HG02943 (cell line): ENCODE results near the gene SRGN.
A peak's percentile ranks its signal among the peaks of the same experiment; 100 is the strongest.

Experiments used
- ATAC-seq: cut with Tn5 transposase; IDR thresholded peaks from one replicate; pipeline ENCODE4 v1.9.1; 2021; ENCODE audit warnings: mild to moderate bottlenecking, low read depth, moderate library complexity; ENCODE audit not compliant: unreplicated experiment

Gene SRGN

DNA sequence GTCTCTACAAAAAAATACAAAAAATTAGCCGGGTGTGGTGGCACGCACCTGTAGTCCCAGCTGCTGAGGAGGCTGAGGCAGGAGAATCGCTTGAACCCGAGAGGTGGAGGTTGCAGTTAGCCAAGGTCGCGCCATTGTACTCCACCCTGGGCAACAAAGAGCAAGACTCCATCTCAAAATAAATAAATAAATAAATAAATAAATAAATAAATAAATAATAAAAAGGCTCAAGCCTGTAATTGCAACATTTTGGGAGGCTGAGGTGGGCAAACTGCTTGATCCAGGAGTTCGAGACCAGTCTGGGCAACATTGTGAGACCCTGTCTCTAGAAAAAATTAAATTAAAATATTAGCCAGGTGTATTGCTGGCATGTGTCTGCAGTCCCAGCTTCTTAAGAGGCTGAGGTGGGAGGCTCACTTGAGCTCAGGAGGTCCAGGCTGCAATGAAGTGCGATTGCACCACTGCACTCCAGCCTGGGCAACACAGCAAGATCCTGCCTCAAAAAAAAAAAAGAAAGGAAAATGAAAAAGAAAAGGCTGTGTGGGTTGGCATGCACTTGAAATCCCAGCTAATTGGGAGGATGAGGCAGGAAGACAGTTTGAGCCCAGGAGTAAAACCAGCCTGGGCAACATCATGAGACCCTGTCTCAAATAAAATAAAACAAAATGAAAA lies 27.6 kb upstream of the SRGN start:
- ATAC-seq: no peak

DNA sequence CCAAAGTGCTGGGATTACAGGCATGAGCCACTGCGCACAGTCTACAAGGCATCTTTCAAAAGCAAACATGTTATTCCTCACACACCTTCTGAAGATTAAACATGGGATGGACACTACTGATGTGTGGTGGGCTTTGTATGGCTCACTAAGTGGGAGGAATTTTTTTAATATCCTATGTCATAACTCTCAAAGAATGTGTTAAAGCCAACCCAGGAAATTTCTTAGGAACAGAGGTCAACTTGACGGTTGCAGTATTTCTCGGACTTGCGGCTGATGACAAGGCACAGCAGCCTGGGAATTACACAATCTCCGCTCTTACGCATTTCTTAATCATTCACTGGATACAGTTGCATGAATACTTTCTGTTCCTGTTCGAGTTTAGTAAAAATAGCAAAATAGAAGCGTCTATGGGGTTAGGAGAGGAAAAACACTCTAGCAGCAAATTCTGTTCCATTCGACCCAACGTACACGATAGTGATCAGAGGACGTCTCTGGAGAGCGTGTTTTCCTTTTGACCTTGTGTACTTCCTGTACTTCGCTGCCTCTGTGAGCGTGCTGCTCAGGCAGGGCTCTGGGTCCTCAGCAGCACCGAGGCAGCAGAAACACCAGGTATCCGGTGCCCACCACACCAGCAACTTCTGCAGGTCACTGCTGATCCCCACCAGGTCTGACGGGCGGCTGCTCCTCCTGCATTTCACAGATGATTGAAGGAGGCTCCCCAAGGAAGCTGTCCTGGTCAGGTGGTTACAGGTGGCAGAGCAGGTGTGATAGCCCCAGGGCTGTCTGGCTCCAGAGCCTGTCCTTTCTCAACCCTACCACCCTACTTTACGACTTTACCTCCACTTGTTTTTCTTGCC lies 26.4 kb upstream of the SRGN start:
- peak; percentile 56 for ATAC-seq

DNA sequence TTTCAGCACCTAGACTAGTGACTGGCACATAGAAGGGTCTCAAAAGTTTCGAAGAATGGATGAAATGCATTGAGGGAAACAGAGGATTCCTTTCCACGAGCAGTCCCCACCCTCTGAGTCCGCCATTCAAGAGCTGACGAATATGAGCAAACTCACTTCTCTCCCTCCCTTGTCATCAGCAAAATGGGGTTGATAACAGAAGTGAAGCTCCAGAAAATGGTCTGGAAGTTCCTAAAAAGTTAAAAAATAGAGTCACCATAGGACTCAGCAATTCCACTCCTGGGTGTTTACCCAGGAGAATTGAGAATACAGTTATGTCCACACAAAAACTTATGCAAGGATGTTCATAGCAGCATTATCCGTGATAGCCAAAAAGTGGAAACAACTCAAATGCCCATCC lies 25.0 kb upstream of the SRGN start:
- ATAC-seq: no peak

DNA sequence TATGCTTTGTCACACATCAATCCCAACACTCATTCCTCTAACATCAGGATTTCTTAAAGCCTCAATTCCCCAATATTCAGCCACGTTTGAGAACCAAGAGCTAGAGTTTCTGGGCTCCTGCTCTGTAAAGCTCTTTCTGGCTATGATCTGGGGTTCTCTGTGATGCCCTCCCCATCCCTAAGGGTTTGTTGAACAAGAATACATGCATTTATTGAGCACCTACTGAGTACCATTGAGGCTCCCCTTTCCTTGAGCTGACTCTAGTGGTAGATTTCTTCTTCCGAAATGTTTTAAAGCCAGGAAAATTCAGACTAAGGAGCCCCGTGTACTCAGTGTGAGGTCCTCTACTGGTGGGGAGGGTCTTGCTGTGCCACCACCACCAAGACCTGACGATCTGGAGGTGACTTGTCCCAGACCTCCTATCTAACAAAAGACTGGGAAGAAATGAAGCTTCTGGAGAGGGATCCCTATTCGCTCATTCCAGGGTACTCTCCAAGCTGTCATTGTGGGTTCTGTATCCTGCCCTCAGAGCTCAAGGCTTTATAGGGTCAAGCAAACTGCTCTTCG lies 23.1 kb upstream of the SRGN start:
- ATAC-seq: no peak

DNA sequence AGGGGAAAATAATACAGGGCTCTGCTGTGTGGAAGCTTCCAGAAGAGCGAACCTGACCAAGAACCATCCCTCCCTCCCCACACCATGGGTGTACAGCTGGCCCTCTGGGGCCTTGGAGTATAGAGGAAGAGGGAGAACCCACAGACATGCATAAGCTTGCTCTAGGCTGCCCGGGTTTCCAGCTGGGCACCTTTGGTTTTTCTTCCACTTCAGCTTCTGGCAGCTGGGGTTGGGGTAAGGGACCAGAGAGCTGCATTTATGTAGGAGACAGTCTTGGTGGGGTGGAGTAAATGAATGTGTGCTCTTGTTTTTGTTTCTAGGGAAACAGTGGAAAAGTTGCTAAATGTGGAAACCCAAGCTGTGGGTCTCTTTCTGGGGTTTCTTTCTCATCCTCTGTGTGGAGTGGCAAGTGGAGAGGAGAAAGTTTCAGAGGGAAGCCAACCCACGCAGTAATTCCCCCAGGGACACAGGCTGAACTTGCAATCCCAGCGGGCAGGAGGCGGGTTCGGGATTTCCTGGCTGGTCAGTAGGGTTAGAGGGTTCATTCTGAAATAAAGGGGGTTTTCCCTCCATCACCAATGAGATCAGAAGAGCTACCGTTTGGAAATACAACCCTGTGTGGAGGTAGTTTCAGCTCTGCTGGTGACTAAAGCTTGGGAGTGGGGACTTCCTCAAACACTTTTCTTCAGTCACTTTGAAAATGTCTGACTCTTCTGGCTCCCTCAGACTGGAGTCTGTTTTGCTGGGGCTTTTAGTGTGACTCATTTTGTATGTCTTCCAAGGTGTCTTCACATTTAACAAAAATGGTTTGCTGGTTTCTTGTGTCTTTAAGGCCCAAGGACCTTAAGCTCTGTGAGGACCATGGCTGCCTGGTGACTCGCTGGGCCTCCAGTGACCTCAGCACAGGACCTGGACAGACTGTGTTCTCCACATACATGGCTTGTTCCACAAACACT lies 22.2 kb upstream of the SRGN start:
- ATAC-seq: no peak

DNA sequence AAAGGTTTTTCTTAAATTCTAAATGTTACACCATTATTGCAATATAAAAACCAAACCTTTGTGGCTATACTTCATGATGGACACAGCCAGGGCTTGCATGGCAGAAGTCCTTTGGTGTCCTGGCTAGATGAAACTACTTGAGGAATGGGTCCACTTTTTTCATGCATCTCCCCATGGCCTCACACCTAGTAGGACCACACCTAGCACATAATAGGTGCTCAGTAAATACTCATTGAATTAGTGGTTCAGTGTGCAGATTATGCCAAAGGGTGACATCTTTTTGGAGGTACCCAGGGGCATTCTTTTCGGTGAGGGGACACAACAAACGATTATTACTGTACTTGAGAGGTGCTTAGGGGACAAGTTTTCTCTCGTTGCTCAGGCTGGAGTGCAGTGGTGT lies 20.7 kb upstream of the SRGN start:
- no peak for ATAC-seq

DNA sequence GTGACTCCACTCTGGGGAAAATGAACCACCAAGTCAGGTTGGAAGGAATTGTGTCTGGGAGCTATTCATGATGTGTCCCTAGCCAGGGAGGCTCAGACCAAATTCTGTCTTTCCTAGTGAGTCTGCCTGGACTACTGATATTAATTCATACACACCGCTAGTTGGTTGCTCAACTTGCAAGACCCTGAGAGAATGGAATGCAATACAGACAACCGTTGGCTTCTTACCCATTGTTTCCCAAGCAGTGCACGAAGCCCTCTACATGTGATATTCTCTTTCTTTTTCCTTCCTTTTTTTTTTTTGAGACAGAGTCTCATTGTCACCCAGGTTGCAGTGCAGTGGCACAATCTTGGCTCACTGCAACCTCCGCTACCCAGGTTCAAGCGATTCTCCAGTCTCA lies 19.4 kb upstream of the SRGN start:
- no peak for ATAC-seq

DNA sequence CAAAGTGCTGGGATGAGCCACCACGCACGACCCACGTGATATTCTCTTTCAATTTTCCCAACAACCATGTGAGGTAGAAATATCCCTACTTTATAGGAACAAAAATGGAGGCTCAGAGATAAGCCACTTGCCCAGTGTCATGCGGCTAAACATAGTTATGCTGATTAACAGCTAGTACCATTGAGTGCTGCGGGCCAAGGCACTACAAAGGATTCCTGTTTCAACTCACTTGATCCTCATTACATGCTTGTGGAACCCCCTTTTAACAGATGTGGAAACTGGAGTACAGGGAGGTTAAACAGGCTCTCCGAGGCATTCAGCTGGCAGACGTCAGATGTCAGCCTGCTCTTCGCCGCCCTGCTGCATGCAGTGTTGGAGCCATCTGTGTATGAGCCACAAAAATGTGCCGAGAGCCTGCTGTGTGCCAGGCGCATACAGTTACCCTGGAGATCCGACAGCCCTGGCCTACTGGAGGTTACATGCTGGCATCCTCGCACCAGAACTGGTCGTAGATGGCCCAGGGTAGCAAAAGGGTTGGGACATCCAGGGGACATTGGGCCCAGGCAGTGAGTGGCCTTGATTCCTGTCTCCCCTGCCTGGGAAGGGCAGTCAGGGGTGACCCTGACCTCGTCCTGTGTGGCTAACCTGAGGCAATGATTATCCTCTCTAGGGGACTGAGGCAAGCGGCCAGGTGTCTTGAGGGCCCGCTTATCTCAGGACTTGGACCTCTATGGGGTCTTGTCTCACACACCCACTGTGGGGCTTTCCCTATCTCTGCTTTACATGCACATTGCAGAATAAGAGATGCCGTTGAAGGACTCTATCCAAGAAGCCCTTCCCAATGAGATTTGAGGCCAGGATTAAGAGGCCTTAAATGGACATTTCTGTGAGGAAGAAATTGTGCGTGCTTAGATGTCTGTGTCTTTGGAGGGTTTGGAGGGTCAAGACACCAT lies 18.5 kb upstream of the SRGN start:
- no peak for ATAC-seq

DNA sequence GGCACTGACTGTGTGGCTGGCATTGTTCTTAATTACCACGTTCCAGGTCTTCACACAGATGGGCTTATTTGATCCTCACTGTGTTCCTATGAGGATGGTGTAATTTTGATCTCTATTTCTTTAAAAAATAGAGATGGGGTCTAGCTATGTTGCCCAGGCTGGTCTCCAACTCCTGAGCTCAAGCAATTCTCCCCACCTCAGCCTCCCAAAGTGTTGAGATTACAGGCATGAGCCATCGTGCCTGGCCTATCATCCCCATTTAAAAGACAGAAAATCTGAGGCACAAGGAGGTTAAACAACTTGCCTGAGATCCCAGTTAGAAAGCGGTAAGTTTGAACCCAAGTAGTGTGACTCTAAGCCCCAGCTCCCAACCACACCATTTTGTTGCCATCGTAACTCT lies 17.0 kb upstream of the SRGN start:
- no peak for ATAC-seq

DNA sequence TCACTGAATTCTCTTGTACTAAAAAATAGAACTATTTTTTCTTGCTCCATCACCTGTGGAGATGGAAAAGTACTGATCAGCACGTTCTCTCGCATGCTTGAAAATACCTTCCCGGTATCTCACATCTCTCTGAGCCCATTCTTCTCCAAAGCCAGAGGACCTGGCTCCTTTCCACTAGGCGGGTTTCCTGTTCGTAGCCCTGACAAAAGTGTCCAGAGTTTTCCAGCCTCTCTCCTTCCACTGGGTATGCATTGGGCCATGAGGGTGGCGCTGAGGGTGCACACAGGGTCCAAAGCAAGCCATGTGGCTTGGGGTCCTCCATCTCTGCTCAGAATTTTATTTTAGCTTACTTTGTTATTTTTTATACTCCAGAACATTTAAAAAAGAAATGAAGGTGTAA lies 16.3 kb upstream of the SRGN start:
- ATAC-seq: no peak

DNA sequence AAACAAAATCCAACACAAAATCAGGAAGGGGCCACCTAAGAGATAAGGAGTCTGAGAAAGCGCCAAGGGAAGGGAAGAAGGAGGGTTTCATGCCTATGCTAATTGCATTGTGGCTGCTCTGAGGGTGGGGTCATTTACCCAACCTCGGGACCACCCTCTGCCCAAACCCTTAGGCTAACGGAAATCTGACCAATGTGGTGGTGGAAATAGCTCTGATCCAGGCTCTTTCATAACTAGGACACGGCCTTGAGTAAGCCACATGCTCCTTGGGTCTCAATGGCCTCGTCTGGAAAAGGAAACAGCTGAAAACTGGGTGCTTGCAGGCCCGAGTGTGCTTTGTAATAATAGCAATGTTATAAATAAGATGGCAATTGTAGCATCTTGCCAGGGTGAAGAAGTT lies 14.9 kb upstream of the SRGN start:
- no peak for ATAC-seq

DNA sequence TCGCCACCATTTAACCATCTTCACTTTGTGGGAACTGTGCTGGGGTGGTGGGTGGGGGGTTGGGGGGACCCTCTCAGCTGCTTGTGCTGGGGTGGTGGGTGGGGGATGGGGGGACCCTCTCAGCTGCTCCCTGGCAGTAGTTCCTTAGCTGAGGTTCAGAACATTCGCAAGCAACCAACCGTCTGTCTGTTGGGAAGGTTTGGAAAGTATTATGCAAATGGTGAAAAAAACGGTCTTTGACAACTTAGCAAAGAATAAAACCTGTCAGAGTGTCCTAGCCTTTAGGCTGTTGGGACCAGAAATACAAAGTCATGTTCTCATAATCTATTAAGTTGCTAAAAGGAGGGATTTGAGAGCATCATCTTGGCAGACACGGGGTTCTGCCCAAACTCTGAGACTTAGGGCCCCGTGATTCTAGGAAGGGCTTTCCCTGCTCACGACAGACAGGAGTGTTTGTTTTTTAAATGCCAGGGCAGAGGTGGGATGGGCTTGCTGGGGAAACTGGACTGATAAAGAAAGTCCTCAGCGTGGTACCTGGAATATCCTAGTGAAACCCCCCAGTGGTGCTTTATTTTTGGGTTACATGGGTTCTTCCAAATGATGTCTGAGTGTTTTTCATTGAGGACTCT lies 14.1 kb upstream of the SRGN start:
- no peak for ATAC-seq

DNA sequence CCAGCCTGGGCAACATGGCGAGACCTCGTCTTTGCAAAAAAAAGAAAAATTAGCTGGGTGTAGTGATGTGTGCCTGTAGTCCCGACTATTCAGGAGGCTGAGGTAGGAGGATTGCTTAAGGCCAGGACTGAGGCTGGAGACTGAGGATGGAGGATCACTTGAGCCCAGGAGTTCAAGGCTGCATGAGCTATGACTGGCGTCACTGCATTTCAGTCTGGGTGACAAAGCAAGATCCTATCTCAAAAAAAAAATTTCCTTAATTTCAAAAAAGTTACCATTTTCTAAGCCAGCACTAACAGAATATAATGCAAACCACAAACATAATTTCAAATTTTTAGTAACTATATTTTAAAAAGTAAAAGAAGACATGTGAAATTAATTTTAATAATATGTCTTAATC lies 13.4 kb upstream of the SRGN start:
- ATAC-seq: no peak

DNA sequence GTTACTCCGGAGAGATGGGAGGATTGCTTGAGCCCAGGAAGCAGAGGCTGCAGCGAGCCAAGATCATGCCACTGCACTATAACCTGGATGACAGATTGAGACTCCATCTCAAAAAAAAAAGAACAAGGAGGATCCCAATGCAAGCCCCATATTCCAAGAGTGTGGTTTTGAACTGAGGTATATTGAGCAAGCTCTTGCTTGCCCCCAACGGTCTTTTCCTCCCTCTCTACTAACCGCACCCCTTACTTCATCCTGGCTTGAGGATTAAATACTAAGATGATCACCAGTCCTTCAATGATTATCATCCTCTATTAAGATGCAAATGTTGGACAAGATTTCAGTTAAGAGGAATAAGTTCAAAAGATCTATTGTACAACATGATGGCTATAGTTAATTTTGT lies 12.5 kb upstream of the SRGN start:
- no peak for ATAC-seq

DNA sequence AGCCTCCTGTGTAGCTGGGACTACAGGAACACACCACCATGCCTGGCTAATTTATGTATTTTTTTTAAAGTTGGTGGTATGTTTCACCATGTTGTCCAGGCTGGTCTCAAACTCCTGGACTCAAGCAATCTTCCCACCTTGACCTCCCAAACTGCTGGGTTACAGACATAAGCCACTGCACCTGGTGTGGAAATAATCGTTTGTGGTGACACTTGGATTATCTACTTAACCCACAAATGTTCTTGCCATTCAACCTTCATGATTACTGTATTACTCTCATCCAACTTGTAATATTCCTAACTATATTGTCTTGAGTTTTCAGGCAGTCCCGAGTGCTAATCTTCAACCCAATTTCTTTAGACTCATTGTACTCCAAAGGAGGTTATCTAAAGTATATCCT lies 9.6 kb upstream of the SRGN start:
- no peak for ATAC-seq

DNA sequence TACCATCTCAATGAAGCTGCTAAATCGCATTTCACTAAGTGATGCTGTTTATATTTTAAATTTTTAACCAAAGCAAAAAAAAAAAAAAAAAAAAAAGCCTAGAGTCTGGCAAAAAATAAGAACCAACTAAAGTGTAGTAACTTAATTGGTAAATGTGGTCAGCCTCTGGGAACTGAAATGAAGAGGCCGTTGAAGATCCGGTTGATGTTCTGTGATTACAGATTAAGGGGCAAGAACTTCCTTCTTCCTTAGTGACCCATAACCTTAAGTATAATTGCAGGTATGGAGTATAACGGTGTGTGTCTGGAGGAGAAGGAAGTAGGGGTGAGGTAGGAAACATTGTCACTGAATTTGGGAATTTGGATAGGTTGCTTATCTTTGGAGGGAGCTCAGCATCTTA lies 7.7 kb upstream of the SRGN start:
- no peak for ATAC-seq

DNA sequence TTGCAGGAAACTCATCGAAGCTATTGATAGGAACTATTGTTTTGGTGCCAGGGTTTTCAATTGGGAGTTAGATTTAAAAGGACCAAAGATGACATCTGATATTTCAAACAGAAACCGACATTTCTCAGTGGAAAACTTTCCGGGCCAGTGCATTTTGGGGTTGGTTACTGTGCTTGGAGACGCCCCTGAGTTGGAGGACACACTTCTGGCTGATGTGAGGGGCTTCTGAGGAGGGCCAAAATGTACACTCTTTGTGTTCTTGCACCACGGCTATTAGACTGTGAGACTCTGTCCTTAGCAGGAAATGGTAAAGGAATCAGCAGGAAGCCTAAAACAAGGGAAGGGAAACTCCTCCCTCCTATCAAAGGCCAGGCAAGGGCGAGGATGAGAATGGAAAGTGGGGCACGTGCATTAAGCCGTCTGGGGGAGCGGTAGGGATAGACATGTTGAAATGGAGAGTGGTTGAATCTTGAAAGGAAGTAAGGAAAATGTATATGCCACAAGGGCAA lies 1.8 kb upstream of the SRGN start:
- ATAC-seq: no peak

DNA sequence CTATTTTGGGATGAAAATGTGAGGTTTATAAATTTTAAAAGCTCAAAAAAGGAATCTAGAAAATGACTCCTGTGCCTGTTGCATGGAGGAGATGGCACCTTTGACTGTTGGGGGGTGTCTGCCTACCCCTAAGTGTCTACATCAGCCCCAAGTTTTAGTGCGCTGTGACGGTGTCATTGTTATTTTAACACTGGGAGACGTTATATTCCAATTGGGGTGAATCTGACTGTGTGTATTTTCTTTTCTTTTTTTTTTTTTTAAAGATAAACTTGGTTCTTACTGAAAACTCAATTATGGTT lies 517 bp downstream of the SRGN start:
- ATAC-seq: no peak

DNA sequence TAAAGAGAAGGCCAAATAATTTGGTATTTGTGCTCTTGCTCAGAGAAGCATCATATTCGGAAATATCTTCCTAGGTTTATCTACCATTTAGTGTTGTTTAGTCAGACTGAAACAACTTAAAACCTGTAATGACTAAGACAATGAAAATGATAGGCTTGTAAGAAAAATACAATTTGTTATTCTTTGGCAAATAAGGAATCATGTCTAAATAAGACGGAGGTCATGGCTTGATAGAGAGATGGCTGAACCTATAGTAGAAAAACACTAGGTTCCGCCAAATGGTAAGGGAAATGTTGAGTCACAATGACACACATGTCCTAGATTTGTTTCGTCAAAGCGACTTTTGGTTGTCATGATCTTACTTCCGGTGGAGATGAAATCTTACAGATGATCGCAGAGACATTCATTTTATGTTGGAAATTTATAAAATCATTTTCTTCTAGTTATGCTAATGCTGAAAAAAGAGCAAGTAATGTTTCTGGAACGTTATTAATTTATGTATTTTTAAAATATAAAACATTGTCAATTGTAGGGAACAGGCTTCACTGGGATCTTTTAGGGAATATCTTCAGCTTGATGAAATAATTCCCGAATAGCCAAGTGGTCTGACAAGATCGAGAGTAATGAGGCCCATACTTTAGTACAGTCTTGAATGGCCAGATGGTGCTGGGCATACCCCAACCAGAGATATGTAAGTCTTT lies 1.0 kb downstream of the SRGN start:
- ATAC-seq: no peak
